Peyer's patch (tissue), 4 donors: ENCODE results near the gene VARS1.

Source experiments
- CTCF ChIP-seq, 6 experiments: fragments of 450-650 bp in 4 of 6; fragments of 200-600 bp in 2 of 6; sonication (generic) in 1 of 6; IDR thresholded peaks; one replicate each; pipeline ENCODE4 v1.5.1; 2017 to 2019; ENCODE audit warnings: antibody characterized with exemption in 6 of 6, mild to moderate bottlenecking in 3 of 6, moderate library complexity in 1 of 6
- POLR2A ChIP-seq, 2 donors: fragments of 450-650 bp; IDR thresholded peaks; one replicate each; pipeline ENCODE4 v1.5.1; 2017; ENCODE audit warnings: antibody characterized with exemption in 2 of 2, mild to moderate bottlenecking in 2 of 2, moderate library complexity in 2 of 2

GRCh38 chr6:31763619-31763940 lies 32.0 kb downstream of the VARS1 start:
- TF ChIP-seq CTCF (IDR thresholded peaks at IDR 0.05) (no peak), POLR2A (IDR thresholded peaks at IDR 0.05) (no peak)
